Endothelial cell of umbilical vein (primary cell): Measurements from ENCODE around the gene SLC25A26. TPM values are rescaled to one million over a fixed set of nuclear protein-coding genes. Genes with fewer than 3 reads are reported as not detected.

Source experiments
- BruUV-seq: library from RNA; stranded (reverse); fragments of 400-500 nt; replicated peaks from 2 replicates; lab custom pipeline; 2021; lab: Mats Ljungman, UMichigan
- CTCF ChIA-PET: fragments of 300-600, 350-600 bp; sonication (Branson Sonifier 250); formaldehyde crosslinking; loops from one replicate; lab custom pipeline; 2021; ENCODE audit warnings: antibody characterized with exemption, inconsistent platforms; lab: Charles Lee
- POLR2A ChIA-PET: fragments of 300-600, 350-600 bp; sonication (Branson Sonifier 250); formaldehyde crosslinking; loops from one replicate; lab custom pipeline; 2021; ENCODE audit warnings: antibody characterized with exemption, inconsistent platforms; lab: Charles Lee
- DNase-seq: peaks from one replicate; pipeline ENCODE4 v3.0.0-alpha.2; 2011; ENCODE audit warnings: low read depth, low spot score
- FAIRE-seq: peaks from 2 replicates; lab custom pipeline; 2011; peaks lifted over from hg19 to GRCh38; lab: Jason Lieb, UNC
- H2AFZ ChIP-seq: 2 replicates; pipeline ENCODE4 v1.6.0; 2012; ENCODE audit warnings: low read depth, low read length, control low read depth, inconsistent platforms
- H3K27ac ChIP-seq: 2 replicates; pipeline ENCODE4 v1.5.1; 2011; ENCODE audit warnings: low read depth, mild to moderate bottlenecking, control low read depth, low read length, moderate library complexity; ENCODE audit not compliant: insufficient read depth
- H3K27me3 ChIP-seq, 2 experiments: 2 replicates each; pipeline versions ENCODE4 v1.6.0 to v1.6.1; 2011; ENCODE audit warnings: low read length in 2 of 2, mixed read lengths in 1 of 2; ENCODE audit not compliant: control insufficient read depth in 2 of 2, insufficient read depth in 2 of 2
- H3K36me3 ChIP-seq, 2 experiments: 2 replicates in 1 of 2; 3 replicates in 1 of 2; pipeline ENCODE4 v1.5.1; 2011; ENCODE audit warnings: low read length in 2 of 2, mild to moderate bottlenecking in 1 of 2, moderate library complexity in 1 of 2; ENCODE audit not compliant: control insufficient read depth in 2 of 2, insufficient read depth in 2 of 2; ENCODE audit errors: extremely low read depth in 1 of 2
- H3K4me1 ChIP-seq: 3 replicates; pipeline ENCODE4 v1.5.1; 2011; ENCODE audit warnings: mild to moderate bottlenecking, low read length; ENCODE audit not compliant: control insufficient read depth, insufficient read depth; ENCODE audit errors: extremely low read depth
- H3K4me2 ChIP-seq: 2 replicates; pipeline ENCODE4 v1.6.1; 2011; ENCODE audit warnings: low read length, control low read depth, mixed read lengths; ENCODE audit not compliant: insufficient read depth
- H3K4me3 ChIP-seq, 3 experiments: fragments of 200-600 bp in 1 of 3; sonication (generic), shearing (Covaris generic) in 1 of 3; replicated peaks in 1 of 3; 2 replicates each; pipeline ENCODE4 v1.5.1; 2011 to 2016; ENCODE audit warnings: control low read depth in 3 of 3, low read length in 3 of 3, mild to moderate bottlenecking in 2 of 3, inconsistent platforms in 1 of 3, low read depth in 1 of 3, moderate library complexity in 1 of 3; ENCODE audit not compliant: insufficient read depth in 1 of 3
- H3K79me2 ChIP-seq: 2 replicates; pipeline ENCODE4 v1.6.0; 2012; ENCODE audit warnings: low read length, inconsistent platforms; ENCODE audit not compliant: control insufficient read depth, insufficient read depth
- H3K9ac ChIP-seq: replicated peaks from 2 replicates; pipeline ENCODE3; 2011; ENCODE audit warnings: low read length, control low read depth; ENCODE audit not compliant: insufficient read depth; ENCODE audit errors: extremely low read depth
- H3K9me1 ChIP-seq: replicated peaks from 3 replicates; pipeline ENCODE4 v1.6.0; 2011; ENCODE audit warnings: mild to moderate bottlenecking, low read length; ENCODE audit not compliant: control insufficient read depth, insufficient read depth; ENCODE audit errors: extremely low read depth
- H3K9me3 ChIP-seq: replicated peaks from 2 replicates; pipeline ENCODE4 v1.5.1; 2012; ENCODE audit warnings: low read length, inconsistent platforms; ENCODE audit not compliant: control insufficient read depth, insufficient read depth
- H4K20me1 ChIP-seq: replicated peaks from 2 replicates; pipeline ENCODE3; 2011; ENCODE audit warnings: mild to moderate bottlenecking, low read length; ENCODE audit not compliant: control insufficient read depth, insufficient read depth; ENCODE audit errors: extremely low read depth
- CTCF ChIP-seq, 2 donors: IDR thresholded peaks; 1 replicate in 1 of 2; 2 replicates in 1 of 2; pipeline ENCODE4 v1.5.1; 2011; ENCODE audit warnings: low read length in 2 of 2, mild to moderate bottlenecking in 2 of 2, moderate library complexity in 2 of 2, control low read depth in 1 of 2, inconsistent platforms in 1 of 2, low read depth in 1 of 2; ENCODE audit not compliant: insufficient read depth in 1 of 2; ENCODE audit errors: extremely low read depth in 1 of 2
- EZH2 ChIP-seq: IDR thresholded peaks from 2 replicates; pipeline ENCODE4 v1.6.1; 2012; ENCODE audit warnings: borderline replicate concordance, low read depth, mild to moderate bottlenecking, moderate library complexity, low read length, inconsistent platforms; ENCODE audit not compliant: severe bottlenecking
- FOS ChIP-seq: IDR thresholded peaks from 2 replicates; pipeline ENCODE4 v1.6.1; 2011; ENCODE audit warnings: mild to moderate bottlenecking, low read length, moderate library complexity, borderline replicate concordance; ENCODE audit not compliant: insufficient read depth
- GATA2 ChIP-seq: IDR thresholded peaks from 2 replicates; pipeline ENCODE4 v1.7.0; 2011; ENCODE audit warnings: low read depth, mild to moderate bottlenecking, moderate library complexity, mixed read lengths, low read length; ENCODE audit not compliant: insufficient read length, insufficient read depth
- JUN ChIP-seq: IDR thresholded peaks from 2 replicates; pipeline ENCODE4 v1.6.1; 2011; ENCODE audit warnings: borderline replicate concordance, low read depth; ENCODE audit not compliant: insufficient read length, insufficient read depth
- MYC ChIP-seq: IDR thresholded peaks from one replicate; pipeline ENCODE4 v1.6.1; 2011; ENCODE audit warnings: mild to moderate bottlenecking, low read depth, low read length
- POLR2A ChIP-seq: IDR thresholded peaks from 2 replicates; pipeline ENCODE4 v1.6.1; 2012; ENCODE audit warnings: low read depth, mild to moderate bottlenecking, control low read depth, low read length
- POLR2AphosphoS5 ChIP-seq: IDR thresholded peaks from 2 replicates; pipeline ENCODE4 v1.6.1; 2012; ENCODE audit warnings: low read depth, mild to moderate bottlenecking, control low read depth, low read length, moderate library complexity; ENCODE audit not compliant: insufficient read depth
- dilution Hi-C: fragments of 300-500 bp; cut with MboI; formaldehyde crosslinking; loops from one replicate; pipeline ENCODE4 v1.15.0; 2019; ENCODE audit warnings: low sequenced_read_pairs; ENCODE audit not compliant: extremely low pct_ligation_motif_present
- intact Hi-C: fragments of 100-400 bp; cut with micrococcal nuclease; formaldehyde crosslinking; loops from one replicate; pipeline ENCODE4 v1.10.0; 2022
- polyA plus RNA-seq, 4 experiments: library from polyadenylated mRNA; depleted of rRNA in 3 of 4; stranded (reverse) in 3 of 4; unstranded in 1 of 4; fragments of >200 nt; gene quantifications; 2 replicates each; pipeline versions ENCODE4 v1.2.1 to v1.2.3, GENCODE V29; 2011 to 2012; ENCODE audit warnings: missing spikeins in 1 of 4
- total RNA-seq: library from RNA; stranded (reverse); gene quantifications from 2 replicates; pipeline ENCODE4 v1.2.3, GENCODE V29; 2021
- TF ChIP-seq, protein P1 (sequence below): IDR thresholded peaks from 2 replicates; pipeline ENCODE4 v1.6.1; 2011; ENCODE audit not compliant: insufficient read depth, insufficient read length

SLC25A26 gene
- total and polyA plus RNA-seq, 2 donors (not counting 3 experiments of a cell fraction or from before 2014, with no cell fraction given): 11.8 to 23.5 TPM

- no peak overlapping the region for H2AFZ ChIP-seq
- no peaks in the 10 kb centered on the region for H4K20me1 ChIP-seq
- no peak for DNase-seq
- no peak for FAIRE-seq
- peaks cover 23% of the 10 kb centered on the region for H3K4me1 ChIP-seq
- intact Hi-C loops (no loop called here), dilution Hi-C loops (no loop called here)
- TF ChIP-seq JUN (no peak), GATA2 (no peak), POLR2AphosphoS5 (no peak), CTCF (IDR thresholded peaks at IDR 0.05; ENCODE audit: extremely low read depth in 1 of 2, insufficient read depth in 1 of 2, low read depth in 1 of 2, low read length in 2 of 2) (no peak), POLR2A (no peak), EZH2 (no peak), FOS (no peak), MYC (no peak)
- TF ChIP-seq, protein P1, sequence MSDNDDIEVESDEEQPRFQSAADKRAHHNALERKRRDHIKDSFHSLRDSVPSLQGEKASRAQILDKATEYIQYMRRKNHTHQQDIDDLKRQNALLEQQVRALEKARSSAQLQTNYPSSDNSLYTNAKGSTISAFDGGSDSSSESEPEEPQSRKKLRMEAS: no peak
- no peak overlapping the region for H3K27ac ChIP-seq
- H3K4me2 ChIP-seq: no peak overlapping the region
- POLR2A ChIA-PET: no interaction called here
- H3K9me3 ChIP-seq: peaks cover 2% of the 10 kb centered on the region
- no peak overlapping the region for H3K4me3 ChIP-seq
- CTCF ChIA-PET: no interaction called here
- H3K9me1 ChIP-seq: no peaks in the 10 kb centered on the region
- H3K79me2 ChIP-seq: peaks cover 28% of the 10 kb centered on the region
- H3K9ac ChIP-seq: no peak overlapping the region
- no peaks in the 10 kb centered on the region for H3K36me3 ChIP-seq
- H3K27me3 ChIP-seq: no peaks in the 10 kb centered on the region
- no TSS peak for BruUV-seq
Observed at GRCh38 chr3:66426135-66426534, 205.3 kb downstream of the SLC25A26 start.
